Stimulated activated naive CD8-positive, alpha-beta T cell treated with anti-CD3 and anti-CD28 coated beads, Interleukin-15, Interleukin-2, amounts not matched to agents 100 ng/mL and 50 ng/mL, for 24 hours (primary cell): ENCODE results near the gene BAHCC1.

ENCODE experiments used
- H3K27ac Mint-ChIP-seq: one replicate; pipeline ENCODE4 v1.8.0; 2021; ENCODE audit warnings: mild to moderate bottlenecking, mixed read lengths
- H3K27me3 Mint-ChIP-seq: one replicate; pipeline ENCODE4 v1.8.0; 2021; ENCODE audit warnings: mixed read lengths
- H3K36me3 Mint-ChIP-seq: one replicate; pipeline ENCODE4 v1.8.0; 2021; ENCODE audit warnings: low read depth, mixed read lengths
- H3K4me1 Mint-ChIP-seq: one replicate; pipeline ENCODE4 v1.8.0; 2021; ENCODE audit warnings: low read depth, mixed read lengths
- H3K4me3 Mint-ChIP-seq: one replicate; pipeline ENCODE4 v1.8.0; 2021; ENCODE audit warnings: mild to moderate bottlenecking, mixed read lengths
- H3K9me3 Mint-ChIP-seq: one replicate; pipeline ENCODE4 v1.8.0; 2021; ENCODE audit warnings: mixed read lengths

Gene BAHCC1

GRCh38 chr17:81405411-81405872 lies 10.2 kb downstream of the BAHCC1 start:
- Mint-ChIP-seq H3K4me3 (no peak overlapping the region), H3K4me1 (peaks cover 5% of the 10 kb centered on the region), H3K27ac (no peak overlapping the region), H3K9me3 (no peaks in the 10 kb centered on the region), H3K27me3 (peaks cover 59% of the 10 kb centered on the region), H3K36me3 (no peaks in the 10 kb centered on the region)

- no peak overlapping the region for H3K27ac Mint-ChIP-seq
- no peak overlapping the region for H3K4me3 Mint-ChIP-seq
- H3K27me3 Mint-ChIP-seq = peaks cover 50% of the 10 kb centered on the region
- H3K9me3 Mint-ChIP-seq = no peaks in the 10 kb centered on the region
- no peaks in the 10 kb centered on the region for H3K36me3 Mint-ChIP-seq
- H3K4me1 Mint-ChIP-seq = peaks cover 5% of the 10 kb centered on the region
These were observed 11.1 kb downstream of the BAHCC1 start for GRCh38 chr17:81406117-81406953.

GRCh38 chr17:81408049-81408448 lies 12.8 kb downstream of the BAHCC1 start:
- no peaks in the 10 kb centered on the region for H3K9me3 Mint-ChIP-seq
- no peak overlapping the region for H3K27ac Mint-ChIP-seq
- H3K4me3 Mint-ChIP-seq = no peak overlapping the region
- peaks cover 15% of the 10 kb centered on the region for H3K4me1 Mint-ChIP-seq
- H3K36me3 Mint-ChIP-seq = no peaks in the 10 kb centered on the region
- H3K27me3 Mint-ChIP-seq = peaks cover 33% of the 10 kb centered on the region

- H3K27ac Mint-ChIP-seq = no peak overlapping the region
These were observed 14.1 kb downstream of the BAHCC1 start for GRCh38 chr17:81409190-81409935.

GRCh38 chr17:81410852-81411251 lies 15.6 kb downstream of the BAHCC1 start:
- peaks cover 19% of the 10 kb centered on the region for H3K4me1 Mint-ChIP-seq
- H3K27me3 Mint-ChIP-seq = peaks cover 10% of the 10 kb centered on the region

More at GRCh38 chr17:81409190-81409935, 14.1 kb downstream of the BAHCC1 start:
- Mint-ChIP-seq H3K4me3 (no peak overlapping the region), H3K9me3 (no peaks in the 10 kb centered on the region), H3K27me3 (peaks cover 20% of the 10 kb centered on the region), H3K36me3 (no peaks in the 10 kb centered on the region), H3K4me1 (peaks cover 19% of the 10 kb centered on the region)

GRCh38 chr17:81411305-81411704 lies 16.0 kb downstream of the BAHCC1 start:
- H3K4me1 Mint-ChIP-seq = peaks cover 19% of the 10 kb centered on the region
- no peaks in the 10 kb centered on the region for H3K9me3 Mint-ChIP-seq
- H3K27ac Mint-ChIP-seq = no peak overlapping the region
- H3K27me3 Mint-ChIP-seq = peaks cover 8% of the 10 kb centered on the region
- no peak overlapping the region for H3K4me3 Mint-ChIP-seq
- no peaks in the 10 kb centered on the region for H3K36me3 Mint-ChIP-seq

More at GRCh38 chr17:81410852-81411251, 15.6 kb downstream of the BAHCC1 start:
- H3K36me3 Mint-ChIP-seq = no peaks in the 10 kb centered on the region
- H3K9me3 Mint-ChIP-seq = no peaks in the 10 kb centered on the region
- no peak overlapping the region for H3K27ac Mint-ChIP-seq
- no peak overlapping the region for H3K4me3 Mint-ChIP-seq

- H3K9me3 Mint-ChIP-seq = no peaks in the 10 kb centered on the region
- peak overlapping the region; percentile 36 for H3K4me3 Mint-ChIP-seq
- H3K27ac Mint-ChIP-seq = no peak overlapping the region
These were observed 17.3 kb downstream of the BAHCC1 start for GRCh38 chr17:81412490-81413093.

GRCh38 chr17:81413497-81414135 lies 18.4 kb downstream of the BAHCC1 start:
- Mint-ChIP-seq H3K9me3 (no peaks in the 10 kb centered on the region), H3K4me3 (no peak overlapping the region), H3K27me3 (peaks cover 4% of the 10 kb centered on the region)

More at GRCh38 chr17:81412490-81413093, 17.3 kb downstream of the BAHCC1 start:
- peaks cover 8% of the 10 kb centered on the region for H3K27me3 Mint-ChIP-seq
- no peaks in the 10 kb centered on the region for H3K36me3 Mint-ChIP-seq
- peaks cover 19% of the 10 kb centered on the region for H3K4me1 Mint-ChIP-seq

GRCh38 chr17:81414756-81415516 lies 19.7 kb downstream of the BAHCC1 start:
- Mint-ChIP-seq H3K4me3 (no peak overlapping the region), H3K27me3 (no peaks in the 10 kb centered on the region), H3K4me1 (peaks cover 19% of the 10 kb centered on the region), H3K9me3 (no peaks in the 10 kb centered on the region), H3K27ac (no peak overlapping the region), H3K36me3 (no peaks in the 10 kb centered on the region)

More at GRCh38 chr17:81413497-81414135, 18.4 kb downstream of the BAHCC1 start:
- Mint-ChIP-seq H3K27ac (no peak overlapping the region), H3K36me3 (no peaks in the 10 kb centered on the region), H3K4me1 (peaks cover 19% of the 10 kb centered on the region)

GRCh38 chr17:81415681-81416080 lies 20.4 kb downstream of the BAHCC1 start:
- H3K4me1 Mint-ChIP-seq = peaks cover 19% of the 10 kb centered on the region
- H3K9me3 Mint-ChIP-seq = no peaks in the 10 kb centered on the region
- no peak overlapping the region for H3K27ac Mint-ChIP-seq
- H3K4me3 Mint-ChIP-seq = no peak overlapping the region
- no peaks in the 10 kb centered on the region for H3K36me3 Mint-ChIP-seq
- no peaks in the 10 kb centered on the region for H3K27me3 Mint-ChIP-seq

- Mint-ChIP-seq H3K9me3 (no peaks in the 10 kb centered on the region), H3K4me1 (peaks cover 16% of the 10 kb centered on the region), H3K27me3 (no peaks in the 10 kb centered on the region), H3K27ac (no peak overlapping the region), H3K4me3 (no peak overlapping the region), H3K36me3 (no peaks in the 10 kb centered on the region)
These were observed 21.4 kb downstream of the BAHCC1 start for GRCh38 chr17:81416612-81417011.

- Mint-ChIP-seq H3K4me1 (peaks cover 12% of the 10 kb centered on the region), H3K4me3 (no peak overlapping the region), H3K36me3 (no peaks in the 10 kb centered on the region)
These were observed 22.0 kb downstream of the BAHCC1 start for GRCh38 chr17:81417049-81417878.

More at GRCh38 chr17:81417049-81417878, 22.0 kb downstream of the BAHCC1 start:
- H3K27me3 Mint-ChIP-seq = no peaks in the 10 kb centered on the region
- no peaks in the 10 kb centered on the region for H3K9me3 Mint-ChIP-seq
- H3K27ac Mint-ChIP-seq = no peak overlapping the region
